ENCODE results near the gene SLC12A8.

SLC12A8 gene

DNA sequence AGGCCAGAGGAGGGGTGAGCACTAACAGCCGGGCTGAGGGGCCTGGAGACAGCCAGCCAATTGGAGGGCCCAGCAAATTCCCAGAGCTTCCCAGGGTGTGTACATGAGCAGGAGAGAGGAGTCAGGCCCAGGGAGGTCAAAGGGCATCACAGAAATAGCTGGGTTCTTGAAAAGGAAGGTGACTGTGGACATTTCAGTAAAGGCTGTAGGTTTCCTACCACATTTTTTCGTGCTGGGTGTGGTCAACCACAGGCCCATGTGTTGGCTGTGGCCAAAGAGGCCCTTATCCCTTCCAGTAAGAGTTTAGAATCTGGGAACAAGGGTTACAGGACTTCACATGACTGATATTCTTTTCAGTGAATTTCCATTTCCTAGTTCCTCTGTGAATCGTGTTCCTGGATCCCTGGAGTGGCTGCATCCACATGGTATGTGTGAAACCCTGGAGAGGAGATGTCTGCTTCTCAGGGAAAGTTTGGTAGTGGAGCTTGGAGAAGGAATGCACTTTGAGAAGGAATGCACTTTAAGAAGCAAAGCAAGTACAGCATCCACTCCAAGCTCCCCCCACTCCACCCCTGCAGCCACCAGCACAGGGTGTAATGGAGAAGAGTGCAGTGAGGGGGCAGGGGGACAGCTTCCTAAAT is 83.6 kb downstream of the SLC12A8 start:
- H3K4me2 ChIP-seq (ENCODE audit: low read depth, low read length, poor library complexity, severe bottlenecking), result no peak overlapping the region
- no peaks in the 10 kb centered on the region for H3K9me3 ChIP-seq (ENCODE audit: insufficient read depth, low read depth, low read length)
- no peaks in the 10 kb centered on the region for H3F3A ChIP-seq (ENCODE audit: low read depth)
- H4K20me1 ChIP-seq (ENCODE audit: insufficient read depth, low read length, poor library complexity, severe bottlenecking), result no peaks in the 10 kb centered on the region
- no peak overlapping the region for H3K9ac ChIP-seq (ENCODE audit: low read depth, low read length, poor library complexity, severe bottlenecking)
- no peak overlapping the region for H2AFZ ChIP-seq (ENCODE audit: low read length)
- H3K4me1 ChIP-seq (ENCODE audit: insufficient read depth, low read length, poor library complexity, severe bottlenecking), result peaks cover 5% of the 10 kb centered on the region
- H3K36me3 ChIP-seq (ENCODE audit: insufficient read depth, low read length), result no peaks in the 10 kb centered on the region
- no peak for TF ChIP-seq EZH2phosphoT487 (IDR thresholded peaks at IDR 0.05; ENCODE audit: borderline replicate concordance)
- TF ChIP-seq, protein P1, sequence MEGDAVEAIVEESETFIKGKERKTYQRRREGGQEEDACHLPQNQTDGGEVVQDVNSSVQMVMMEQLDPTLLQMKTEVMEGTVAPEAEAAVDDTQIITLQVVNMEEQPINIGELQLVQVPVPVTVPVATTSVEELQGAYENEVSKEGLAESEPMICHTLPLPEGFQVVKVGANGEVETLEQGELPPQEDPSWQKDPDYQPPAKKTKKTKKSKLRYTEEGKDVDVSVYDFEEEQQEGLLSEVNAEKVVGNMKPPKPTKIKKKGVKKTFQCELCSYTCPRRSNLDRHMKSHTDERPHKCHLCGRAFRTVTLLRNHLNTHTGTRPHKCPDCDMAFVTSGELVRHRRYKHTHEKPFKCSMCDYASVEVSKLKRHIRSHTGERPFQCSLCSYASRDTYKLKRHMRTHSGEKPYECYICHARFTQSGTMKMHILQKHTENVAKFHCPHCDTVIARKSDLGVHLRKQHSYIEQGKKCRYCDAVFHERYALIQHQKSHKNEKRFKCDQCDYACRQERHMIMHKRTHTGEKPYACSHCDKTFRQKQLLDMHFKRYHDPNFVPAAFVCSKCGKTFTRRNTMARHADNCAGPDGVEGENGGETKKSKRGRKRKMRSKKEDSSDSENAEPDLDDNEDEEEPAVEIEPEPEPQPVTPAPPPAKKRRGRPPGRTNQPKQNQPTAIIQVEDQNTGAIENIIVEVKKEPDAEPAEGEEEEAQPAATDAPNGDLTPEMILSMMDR (conservative IDR thresholded peaks at IDR 0.05; ENCODE audit: low read length), result no peak
- no peak overlapping the region for H3K4me3 ChIP-seq (ENCODE audit: low read length, poor library complexity, severe bottlenecking)
- H3K9me2 ChIP-seq (replicated peaks; ENCODE audit: low read depth, low read length), result no peaks in the 10 kb centered on the region
- no peaks in the 10 kb centered on the region for H3K79me2 ChIP-seq (ENCODE audit: insufficient read depth, low read length)
- H3K27me3 ChIP-seq (ENCODE audit: insufficient read depth, low read length, poor library complexity, severe bottlenecking), result no peaks in the 10 kb centered on the region

DNA sequence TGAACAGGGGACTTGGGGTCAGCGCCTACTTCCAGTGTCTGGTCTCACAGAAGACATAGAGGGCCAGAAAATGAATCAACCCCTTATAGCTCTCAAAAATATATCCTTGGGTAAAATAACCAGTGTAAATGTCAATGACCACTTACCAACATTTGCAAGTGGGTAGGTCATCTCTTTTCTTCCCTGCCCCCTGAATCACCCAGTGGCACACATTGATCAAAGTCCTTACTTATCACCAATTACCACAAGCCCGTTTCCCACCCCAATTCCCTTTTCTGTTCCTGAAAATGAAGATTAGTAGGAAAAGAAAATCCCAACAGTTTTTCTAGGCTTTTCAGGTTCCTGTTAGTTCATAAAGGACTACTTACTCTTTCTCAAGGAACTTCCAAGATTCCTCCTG is 86.2 kb downstream of the SLC12A8 start:
- no peaks in the 10 kb centered on the region for H3K36me3 ChIP-seq (ENCODE audit: insufficient read depth, low read length)
- H3K9me2 ChIP-seq (replicated peaks; ENCODE audit: low read depth, low read length), result no peaks in the 10 kb centered on the region
- TF ChIP-seq, protein P1 (conservative IDR thresholded peaks at IDR 0.05; ENCODE audit: low read length), result no peak
- TF ChIP-seq EZH2phosphoT487 (IDR thresholded peaks at IDR 0.05; ENCODE audit: borderline replicate concordance), result no peak
- H3K79me2 ChIP-seq (ENCODE audit: insufficient read depth, low read length), result no peaks in the 10 kb centered on the region
- no peaks in the 10 kb centered on the region for H3K27me3 ChIP-seq (ENCODE audit: insufficient read depth, low read length, poor library complexity, severe bottlenecking)
- peak overlapping the region; percentile 30; the same call in 1 of the 2 replicates for H2AFZ ChIP-seq (ENCODE audit: low read length)
- H3K4me1 ChIP-seq (ENCODE audit: insufficient read depth, low read length, poor library complexity, severe bottlenecking), result peaks cover 5% of the 10 kb centered on the region
- H3K4me3 ChIP-seq (ENCODE audit: low read length, poor library complexity, severe bottlenecking), result no peak overlapping the region
- H3F3A ChIP-seq (ENCODE audit: low read depth), result no peaks in the 10 kb centered on the region
- H3K4me2 ChIP-seq (ENCODE audit: low read depth, low read length, poor library complexity, severe bottlenecking), result no peak overlapping the region
- H3K9ac ChIP-seq (ENCODE audit: low read depth, low read length, poor library complexity, severe bottlenecking), result no peak overlapping the region
- no peaks in the 10 kb centered on the region for H4K20me1 ChIP-seq (ENCODE audit: insufficient read depth, low read length, poor library complexity, severe bottlenecking)
- no peaks in the 10 kb centered on the region for H3K9me3 ChIP-seq (ENCODE audit: insufficient read depth, low read depth, low read length)

DNA sequence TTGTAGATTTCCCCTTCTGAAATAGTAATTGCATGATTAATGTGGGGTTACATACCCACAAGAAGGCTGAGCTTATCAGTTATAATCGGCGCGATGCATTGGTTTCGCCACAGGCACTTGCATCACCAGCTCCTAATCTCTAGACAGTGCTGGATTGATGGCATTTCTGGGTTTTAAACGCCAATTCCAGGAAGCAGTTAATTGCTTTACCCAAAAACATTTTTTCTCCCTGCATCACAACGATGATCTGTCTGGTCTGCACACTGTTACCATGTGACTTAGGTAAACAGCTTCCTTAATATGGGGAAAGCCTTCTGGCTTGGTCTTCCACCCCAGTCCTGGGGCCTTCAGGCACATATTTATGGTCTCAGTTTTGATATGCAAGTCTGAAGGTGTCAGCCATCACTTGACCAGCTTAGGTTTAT is 86.7 kb downstream of the SLC12A8 start:
- H3K4me3 ChIP-seq (ENCODE audit: low read length, poor library complexity, severe bottlenecking), result no peak overlapping the region
- no peaks in the 10 kb centered on the region for H3K9me3 ChIP-seq (ENCODE audit: insufficient read depth, low read depth, low read length)
- H3K4me1 ChIP-seq (ENCODE audit: insufficient read depth, low read length, poor library complexity, severe bottlenecking), result peaks cover 5% of the 10 kb centered on the region
- H3K9me2 ChIP-seq (replicated peaks; ENCODE audit: low read depth, low read length), result no peaks in the 10 kb centered on the region
- H3K36me3 ChIP-seq (ENCODE audit: insufficient read depth, low read length), result no peaks in the 10 kb centered on the region
- no peaks in the 10 kb centered on the region for H3F3A ChIP-seq (ENCODE audit: low read depth)
- H3K9ac ChIP-seq (ENCODE audit: low read depth, low read length, poor library complexity, severe bottlenecking), result no peak overlapping the region
- no peak overlapping the region for H3K4me2 ChIP-seq (ENCODE audit: low read depth, low read length, poor library complexity, severe bottlenecking)
- H2AFZ ChIP-seq (ENCODE audit: low read length), result peak overlapping the region; percentile 30; the same call in 1 of the 2 replicates
- H4K20me1 ChIP-seq (ENCODE audit: insufficient read depth, low read length, poor library complexity, severe bottlenecking), result no peaks in the 10 kb centered on the region
- TF ChIP-seq, protein P1 (conservative IDR thresholded peaks at IDR 0.05; ENCODE audit: low read length), result no peak
- TF ChIP-seq EZH2phosphoT487 (IDR thresholded peaks at IDR 0.05; ENCODE audit: borderline replicate concordance), result no peak
- H3K27me3 ChIP-seq (ENCODE audit: insufficient read depth, low read length, poor library complexity, severe bottlenecking), result no peaks in the 10 kb centered on the region
- H3K79me2 ChIP-seq (ENCODE audit: insufficient read depth, low read length), result no peaks in the 10 kb centered on the region

Data from Loucy (cell line).